PC-9 (cell line): ENCODE measurements around the gene ABL2. TPM values are rescaled to one million over a fixed set of nuclear protein-coding genes. Genes with fewer than 3 reads are reported as not detected.

Source experiments
- BruUV-seq: library from RNA; stranded (reverse); fragments of 400-500 nt; replicated peaks from 2 replicates; lab custom pipeline; 2021; lab: Mats Ljungman, UMichigan
- CTCF ChIA-PET: fragments of 300-600 bp; sonication (Branson Sonifier 250); formaldehyde crosslinking; loops from one replicate; lab custom pipeline; 2022; ENCODE audit warnings: antibody characterized with exemption; lab: Charles Lee
- POLR2A ChIA-PET: fragments of 300-600 bp; sonication (Branson Sonifier 250); formaldehyde crosslinking; loops from one replicate; lab custom pipeline; 2022; ENCODE audit warnings: antibody characterized with exemption; ENCODE audit not compliant: unreplicated experiment; lab: Charles Lee
- DNase-seq, 2 experiments: peaks; one replicate each; pipeline versions ENCODE4 v3.0.0 to v3.0.0-alpha.2; 2015 to 2022; ENCODE audit warnings: mixed read lengths in 1 of 2
- H2AFZ ChIP-seq: fragments of 200-600 bp; sonication (generic); 2 replicates; pipeline ENCODE4 v1.8.1; 2017; ENCODE audit warnings: antibody characterized with exemption
- H3F3A ChIP-seq: fragments of 200-600 bp; sonication (generic); 2 replicates; pipeline ENCODE4 v1.8.1; 2017; ENCODE audit warnings: antibody characterized with exemption, mild to moderate bottlenecking, low read depth; ENCODE audit not compliant: insufficient read depth
- H3K27ac ChIP-seq: fragments of 200-600 bp; sonication (generic); 2 replicates; pipeline ENCODE4 v1.6.1; 2016; ENCODE audit warnings: mixed run types
- H3K27me3 ChIP-seq: fragments of 200-600 bp; sonication (generic); 2 replicates; pipeline ENCODE4 v1.6.1; 2016; ENCODE audit warnings: low read depth, mixed run types; ENCODE audit not compliant: insufficient read depth
- H3K36me3 ChIP-seq: fragments of 200-600 bp; sonication (generic); 2 replicates; pipeline ENCODE4 v1.6.1; 2016; ENCODE audit warnings: low read depth, mixed run types
- H3K4me1 ChIP-seq: fragments of 200-600 bp; sonication (generic); replicated peaks from 2 replicates; pipeline ENCODE4 v1.6.1; 2016; ENCODE audit warnings: mixed run types; ENCODE audit not compliant: insufficient read depth
- H3K4me2 ChIP-seq: fragments of 200-600 bp; sonication (generic); 2 replicates; pipeline ENCODE4 v1.6.1; 2017; ENCODE audit warnings: mixed run types
- H3K4me3 ChIP-seq: fragments of 200-600 bp; sonication (generic); 2 replicates; pipeline ENCODE4 v1.6.1; 2016; ENCODE audit warnings: mixed run types
- H3K79me2 ChIP-seq: fragments of 200-600 bp; sonication (generic); 2 replicates; pipeline ENCODE4 v1.6.1; 2017; ENCODE audit warnings: low read depth, mixed run types
- H3K9me2 ChIP-seq: fragments of 200-600 bp; sonication (generic); 2 replicates; pipeline ENCODE4 v1.8.1; 2017; ENCODE audit warnings: mild to moderate bottlenecking; ENCODE audit not compliant: insufficient read depth
- H3K9me3 ChIP-seq: fragments of 200-600 bp; sonication (generic); 2 replicates; pipeline ENCODE4 v1.8.1; 2016; ENCODE audit warnings: low read depth; ENCODE audit not compliant: insufficient read depth
- H4K20me1 ChIP-seq: fragments of 200-600 bp; sonication (generic); 2 replicates; pipeline ENCODE4 v1.8.1; 2017; ENCODE audit not compliant: insufficient read depth
- EZH2 ChIP-seq: fragments of 200-600 bp; sonication (generic); IDR thresholded peaks from 2 replicates; pipeline ENCODE4 v1.8.0; 2017; ENCODE audit warnings: antibody characterized with exemption, low read depth
- intact Hi-C: fragments of 100-400 bp; cut with micrococcal nuclease; formaldehyde crosslinking; loops from one replicate; pipeline ENCODE4 v1.10.0; 2022; ENCODE audit not compliant: unreplicated experiment
- total RNA-seq: library from RNA; stranded (reverse); gene quantifications from 2 replicates; pipeline ENCODE4 v1.2.3, GENCODE V29; 2021
- TF ChIP-seq, protein P1 (sequence below): fragments of 200-600 bp; sonication (generic); conservative IDR thresholded peaks from 2 replicates; pipeline ENCODE4 v1.6.1; 2017; ENCODE audit warnings: mixed run types, antibody characterized with exemption, mild to moderate bottlenecking, moderate library complexity

ABL2 gene
- total RNA-seq, 1 experiment from 2014 or later, result 27.4 TPM

DNA sequence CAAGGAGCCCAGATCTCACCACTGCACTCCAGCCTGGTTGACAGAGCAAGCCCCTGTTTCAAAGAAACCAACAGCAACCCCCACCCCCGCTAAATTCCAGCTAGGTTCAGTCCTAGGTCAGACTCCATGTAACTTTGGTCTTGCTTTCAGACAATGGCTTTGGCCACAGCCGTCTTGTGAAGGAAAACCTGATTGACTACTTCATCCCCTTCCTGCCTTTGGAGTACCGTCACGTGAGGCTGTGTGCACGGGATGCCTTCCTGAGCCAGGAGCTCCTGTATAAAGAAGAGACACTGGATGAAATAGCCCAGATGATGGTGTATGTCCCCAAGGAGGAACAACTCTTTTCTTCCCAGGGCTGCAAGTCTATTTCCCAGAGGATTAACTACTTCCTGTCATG, 134.7 kb downstream of the ABL2 start:
- intact Hi-C loops, result no loop called here
- H3K79me2 ChIP-seq, result no peaks in the 10 kb centered on the region

DNA sequence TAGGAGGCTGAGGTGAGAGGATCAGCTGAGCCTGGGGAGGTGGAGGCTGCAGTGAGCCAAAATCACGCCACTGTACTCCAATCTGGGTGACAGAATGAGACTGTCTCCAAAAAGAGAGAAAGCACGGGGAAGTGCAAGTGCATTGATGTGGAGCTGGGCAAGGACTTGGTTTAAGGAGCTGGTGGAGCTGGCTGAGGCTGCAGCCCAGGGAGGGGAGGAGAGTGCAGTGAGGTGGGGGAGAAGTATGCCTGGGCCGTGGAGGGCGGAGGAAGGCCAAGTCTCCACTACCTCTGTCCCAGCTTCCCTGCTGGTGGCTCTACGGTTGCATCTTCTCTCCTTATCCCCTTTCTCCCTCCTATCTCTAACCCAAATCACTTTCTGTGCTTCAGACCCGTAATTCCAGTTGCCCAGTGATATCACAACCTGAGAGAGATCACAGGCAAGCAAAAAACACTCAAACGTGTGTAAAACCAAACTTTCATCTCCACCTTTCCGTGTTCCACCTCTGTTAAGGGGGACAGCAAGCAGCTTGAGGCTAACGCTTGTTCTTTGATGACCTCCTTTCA, 136.5 kb downstream of the ABL2 start:
- H3K4me3 ChIP-seq, result no peak overlapping the region
- no peak overlapping the region for H2AFZ ChIP-seq
- no peaks in the 10 kb centered on the region for H3K27me3 ChIP-seq
- peaks cover 22% of the 10 kb centered on the region; the same call in 1 of the 2 replicates for H3K36me3 ChIP-seq
- BruUV-seq, result no TSS peak
- H3K9me2 ChIP-seq, result no peaks in the 10 kb centered on the region
- no peaks in the 10 kb centered on the region for H3K9me3 ChIP-seq
- 0 out of 2 replicates have a peak, but pooled peaks cover 4% of the 10 kb centered on the region for H3K4me1 ChIP-seq
- no peaks in the 10 kb centered on the region for H3K79me2 ChIP-seq
- no peak overlapping the region for H3K4me2 ChIP-seq
- peaks cover 13% of the 10 kb centered on the region; the same call in 1 of the 2 replicates for H3F3A ChIP-seq
- H4K20me1 ChIP-seq, result no peaks in the 10 kb centered on the region
- no peak for DNase-seq
- intact Hi-C loops, result no loop called here
- ChIA-PET CTCF (interaction anchor here (0.5 kb wide), 1 partner anchor 100 kb away, joined by 3 read pairs; no protein-coding TSS in a partner anchor), POLR2A (no interaction called here)
- TF ChIP-seq EZH2, result no peak
- TF ChIP-seq, protein P1, sequence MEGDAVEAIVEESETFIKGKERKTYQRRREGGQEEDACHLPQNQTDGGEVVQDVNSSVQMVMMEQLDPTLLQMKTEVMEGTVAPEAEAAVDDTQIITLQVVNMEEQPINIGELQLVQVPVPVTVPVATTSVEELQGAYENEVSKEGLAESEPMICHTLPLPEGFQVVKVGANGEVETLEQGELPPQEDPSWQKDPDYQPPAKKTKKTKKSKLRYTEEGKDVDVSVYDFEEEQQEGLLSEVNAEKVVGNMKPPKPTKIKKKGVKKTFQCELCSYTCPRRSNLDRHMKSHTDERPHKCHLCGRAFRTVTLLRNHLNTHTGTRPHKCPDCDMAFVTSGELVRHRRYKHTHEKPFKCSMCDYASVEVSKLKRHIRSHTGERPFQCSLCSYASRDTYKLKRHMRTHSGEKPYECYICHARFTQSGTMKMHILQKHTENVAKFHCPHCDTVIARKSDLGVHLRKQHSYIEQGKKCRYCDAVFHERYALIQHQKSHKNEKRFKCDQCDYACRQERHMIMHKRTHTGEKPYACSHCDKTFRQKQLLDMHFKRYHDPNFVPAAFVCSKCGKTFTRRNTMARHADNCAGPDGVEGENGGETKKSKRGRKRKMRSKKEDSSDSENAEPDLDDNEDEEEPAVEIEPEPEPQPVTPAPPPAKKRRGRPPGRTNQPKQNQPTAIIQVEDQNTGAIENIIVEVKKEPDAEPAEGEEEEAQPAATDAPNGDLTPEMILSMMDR, result no peak
- no peak overlapping the region for H3K27ac ChIP-seq

More for the DNA sequence above, 134.7 kb downstream of the ABL2 start:
- Histone ChIP-seq H3F3A (peaks cover 13% of the 10 kb centered on the region; the same call in 1 of the 2 replicates), H3K9me2 (no peaks in the 10 kb centered on the region), H3K4me2 (no peak overlapping the region), H4K20me1 (no peaks in the 10 kb centered on the region), H3K4me3 (no peak overlapping the region), H3K27me3 (no peaks in the 10 kb centered on the region), H2AFZ (no peak overlapping the region), H3K9me3 (no peaks in the 10 kb centered on the region), H3K36me3 (peaks cover 22% of the 10 kb centered on the region; the same call in 1 of the 2 replicates), H3K4me1 (0 out of 2 replicates have a peak, but pooled peaks cover 4% of the 10 kb centered on the region), H3K27ac (no peak overlapping the region)
- no TSS peak for BruUV-seq
- ChIA-PET CTCF (interaction anchor here (0.6 kb wide), 2 partner anchors 26 to 753 kb away, joined by 4 to 6 read pairs; no protein-coding TSS in a partner anchor), POLR2A (interaction anchor here (0.6 kb wide), 1 partner anchor 143 kb away, joined by 13 read pairs; no protein-coding TSS in a partner anchor)
- no peak for TF ChIP-seq EZH2
- TF ChIP-seq, protein P1, result no peak
- DNase-seq, result no peak

DNA sequence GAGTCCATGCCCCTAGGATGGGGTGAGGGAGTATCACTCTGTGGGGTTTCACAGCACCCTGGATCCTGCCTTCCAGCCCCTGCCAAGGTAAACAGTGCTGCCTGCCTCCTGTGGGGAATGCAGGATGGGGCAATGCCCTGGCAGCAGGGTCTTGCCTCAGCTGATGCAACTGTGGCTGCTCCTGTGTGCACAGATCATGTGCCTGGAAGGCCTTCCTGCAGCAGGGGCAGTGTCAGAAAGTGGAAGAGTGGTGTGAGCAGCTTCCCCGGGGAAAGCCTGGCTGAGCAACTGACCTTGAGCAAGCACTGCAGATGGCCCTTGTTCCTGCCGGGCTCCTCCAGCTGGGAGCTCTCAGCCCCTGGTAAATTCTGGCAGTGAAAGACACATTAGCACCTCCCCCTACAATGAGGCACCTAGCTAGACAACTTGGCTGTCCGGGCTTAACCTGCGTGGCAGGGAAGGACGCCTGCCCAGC, 137.7 kb downstream of the ABL2 start:
- BruUV-seq, result no TSS peak

More for the DNA sequence above, 137.7 kb downstream of the ABL2 start:
- no peak for DNase-seq
- no peak overlapping the region for H3K4me3 ChIP-seq
- intact Hi-C loops, result no loop called here
- H3F3A ChIP-seq, result peaks cover 15% of the 10 kb centered on the region; the same call in 1 of the 2 replicates
- H2AFZ ChIP-seq, result no peak overlapping the region
- CTCF ChIA-PET, result no interaction called here
- H3K27ac ChIP-seq, result peak overlapping the region; percentile 46
- H3K27me3 ChIP-seq, result no peaks in the 10 kb centered on the region
- peaks cover 22% of the 10 kb centered on the region; the same call in 1 of the 2 replicates for H3K36me3 ChIP-seq
- H3K9me2 ChIP-seq, result no peaks in the 10 kb centered on the region
- no peaks in the 10 kb centered on the region for H3K9me3 ChIP-seq
- no peaks in the 10 kb centered on the region for H4K20me1 ChIP-seq
- H3K4me2 ChIP-seq, result no peak overlapping the region
- H3K79me2 ChIP-seq, result no peaks in the 10 kb centered on the region
- POLR2A ChIA-PET, result no interaction called here
- TF ChIP-seq, protein P1, result no peak
- no peak for TF ChIP-seq EZH2
- 0 out of 2 replicates have a peak, but pooled peaks cover 4% of the 10 kb centered on the region for H3K4me1 ChIP-seq
